Colonic mucosa (tissue), 4 donors: ENCODE data around the gene ARMC8. TPM values are rescaled to one million over a fixed set of nuclear protein-coding genes. Genes with fewer than 3 reads are reported as not detected.

Experiments used
- DNase-seq: peaks from one replicate; pipeline ENCODE4 v3.0.0-alpha.2; 2020
- H3K27ac ChIP-seq: fragments of 200-600 bp; one replicate; pipeline ENCODE4 v1.8.0; 2021
- H3K27me3 ChIP-seq: fragments of 200-600 bp; one replicate; pipeline ENCODE4 v1.8.0; 2021
- H3K36me3 ChIP-seq: fragments of 200-600 bp; one replicate; pipeline ENCODE4 v1.8.0; 2021
- H3K4me1 ChIP-seq: fragments of 200-600 bp; one replicate; pipeline ENCODE4 v1.8.0; 2021; ENCODE audit warnings: mild to moderate bottlenecking
- H3K4me3 ChIP-seq: fragments of 200-600 bp; one replicate; pipeline ENCODE4 v1.8.0; 2021
- H3K9ac ChIP-seq, 2 donors: one replicate each; pipeline ENCODE4 v1.7.0; 2013; ENCODE audit warnings: control low read depth in 2 of 2, low read depth in 2 of 2, low read length in 2 of 2
- H3K9me3 ChIP-seq: fragments of 200-600 bp; one replicate; pipeline ENCODE4 v1.8.0; 2021
- intact Hi-C: fragments of 100-400 bp; cut with DNase I; formaldehyde crosslinking; loops from one replicate; pipeline ENCODE4 v1.14.1; 2022
- total RNA-seq, 2 donors: library from RNA; stranded (reverse); fragmentation: NEBNext Ultra II Directional in 1 of 2; extraction: Animal tissue kit (Norgen Biotek cat#: 25700) in 1 of 2; gene quantifications; one replicate each; pipeline ENCODE4 v1.2.1, GENCODE V29; 2021
- TF ChIP-seq, protein P1 (sequence below): fragments of 200-600 bp; IDR thresholded peaks from one replicate; pipeline ENCODE4 v1.8.0; 2022; ENCODE audit warnings: antibody characterized with exemption, mild to moderate bottlenecking
- donor health status: healthy.
- donor health status: DM: no; HTN: no; CAD: no.
- donor health status: DM: no; HTN: no; CAD: no.

Gene ARMC8
- total RNA-seq, 2 donors from 2014 or later = 29.9 to 35.0 TPM

GRCh38 chr3:138327831-138328230 lies 140.7 kb downstream of the ARMC8 start:
- H3K9ac ChIP-seq = no peak overlapping the region
- H3K9me3 ChIP-seq = no peaks in the 10 kb centered on the region
- DNase-seq = no peak
- H3K27ac ChIP-seq = no peak overlapping the region
- no peak overlapping the region for H3K4me3 ChIP-seq
- no peaks in the 10 kb centered on the region for H3K36me3 ChIP-seq
- TF ChIP-seq, protein P1, sequence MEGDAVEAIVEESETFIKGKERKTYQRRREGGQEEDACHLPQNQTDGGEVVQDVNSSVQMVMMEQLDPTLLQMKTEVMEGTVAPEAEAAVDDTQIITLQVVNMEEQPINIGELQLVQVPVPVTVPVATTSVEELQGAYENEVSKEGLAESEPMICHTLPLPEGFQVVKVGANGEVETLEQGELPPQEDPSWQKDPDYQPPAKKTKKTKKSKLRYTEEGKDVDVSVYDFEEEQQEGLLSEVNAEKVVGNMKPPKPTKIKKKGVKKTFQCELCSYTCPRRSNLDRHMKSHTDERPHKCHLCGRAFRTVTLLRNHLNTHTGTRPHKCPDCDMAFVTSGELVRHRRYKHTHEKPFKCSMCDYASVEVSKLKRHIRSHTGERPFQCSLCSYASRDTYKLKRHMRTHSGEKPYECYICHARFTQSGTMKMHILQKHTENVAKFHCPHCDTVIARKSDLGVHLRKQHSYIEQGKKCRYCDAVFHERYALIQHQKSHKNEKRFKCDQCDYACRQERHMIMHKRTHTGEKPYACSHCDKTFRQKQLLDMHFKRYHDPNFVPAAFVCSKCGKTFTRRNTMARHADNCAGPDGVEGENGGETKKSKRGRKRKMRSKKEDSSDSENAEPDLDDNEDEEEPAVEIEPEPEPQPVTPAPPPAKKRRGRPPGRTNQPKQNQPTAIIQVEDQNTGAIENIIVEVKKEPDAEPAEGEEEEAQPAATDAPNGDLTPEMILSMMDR = no peak
- H3K4me1 ChIP-seq = peaks cover 6% of the 10 kb centered on the region
- intact Hi-C loops = no loop called here
- H3K27me3 ChIP-seq = no peaks in the 10 kb centered on the region

DNA sequence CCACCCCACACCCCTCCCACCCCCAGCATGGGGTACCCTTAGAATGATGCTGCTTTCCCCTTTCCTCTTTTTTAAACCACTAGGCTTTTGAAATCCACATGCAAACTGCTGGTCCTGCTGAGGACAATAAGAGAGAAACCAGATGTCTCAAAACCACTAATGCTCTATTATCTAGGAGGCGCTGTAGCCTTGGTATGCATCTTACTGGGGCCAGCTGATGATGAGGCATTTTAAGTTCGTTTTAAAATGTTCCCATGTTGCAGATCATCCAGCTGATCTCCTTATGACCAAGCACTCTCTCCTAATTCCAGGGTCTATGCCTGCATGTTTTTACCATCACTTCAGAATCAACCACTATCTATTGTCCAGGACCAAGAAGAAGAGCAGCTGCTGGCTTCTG lies 141.2 kb downstream of the ARMC8 start:
- Histone ChIP-seq H3K9me3 (no peaks in the 10 kb centered on the region), H3K9ac (no peak overlapping the region), H3K4me3 (no peak overlapping the region), H3K36me3 (no peaks in the 10 kb centered on the region), H3K27ac (no peak overlapping the region), H3K27me3 (no peaks in the 10 kb centered on the region), H3K4me1 (peaks cover 6% of the 10 kb centered on the region)
- intact Hi-C loops = no loop called here
- TF ChIP-seq, protein P1 = no peak
- DNase-seq = no peak

DNA sequence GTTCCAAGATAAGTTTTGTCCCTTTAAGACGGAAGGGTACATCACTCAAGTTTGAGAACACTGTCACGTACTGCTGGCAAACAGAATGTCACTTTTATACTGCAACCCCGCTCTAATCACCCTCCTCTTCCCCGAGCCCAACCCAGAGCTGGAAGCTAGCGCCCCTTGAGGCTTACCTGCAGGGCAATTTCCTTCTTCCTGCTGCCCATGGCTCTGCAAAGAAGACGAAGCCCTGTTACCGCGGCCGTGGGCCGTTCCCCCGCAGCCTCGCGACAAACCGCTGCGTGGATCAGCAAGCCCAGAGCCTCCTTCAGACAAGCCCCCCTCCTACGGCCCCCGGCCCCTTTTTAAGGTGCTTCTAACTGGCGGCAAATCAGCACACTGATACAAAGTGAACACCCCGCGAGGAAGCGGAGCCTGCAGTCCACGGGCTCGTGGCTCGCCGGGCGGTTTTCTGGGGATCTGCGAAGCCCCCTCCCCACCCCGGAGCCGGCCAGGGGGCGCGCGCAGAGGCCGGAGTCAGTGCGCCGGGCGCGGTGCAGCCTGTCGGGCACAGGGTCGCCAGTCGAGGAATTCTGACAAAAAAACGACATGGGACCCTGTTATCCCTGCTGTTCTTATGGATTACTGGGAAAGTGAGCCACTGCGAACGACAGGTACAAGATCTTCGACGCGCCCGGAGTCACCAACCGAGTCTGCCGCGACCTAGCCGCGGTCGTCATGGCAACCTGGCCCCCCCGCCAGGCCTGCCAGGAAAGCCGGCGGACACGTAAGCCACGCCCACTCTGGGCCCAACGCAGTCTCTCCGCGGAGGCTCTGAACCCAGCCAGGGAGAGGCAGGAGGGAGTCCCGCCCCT lies 142.3 kb downstream of the ARMC8 start, which contains the start of gene NME9:
Gene NME9, minus strand, starts transcription at position 725 of the 857 bp plus-strand sequence. Its CDS starts 516 bp downstream, at position 209.
- H3K9ac ChIP-seq = peak within 1 kb of the TSS; percentile 23 to 57
- TF ChIP-seq, protein P1 = peak; percentile 47
- no peaks in the 10 kb centered on the region for H3K9me3 ChIP-seq
- H3K27ac ChIP-seq = no peak within 1 kb of the TSS
- DNase-seq = peak; percentile 87
- H3K4me1 ChIP-seq = peaks cover 6% of the 10 kb centered on the region
- intact Hi-C loops = no loop called here
- H3K4me3 ChIP-seq = peak within 1 kb of the TSS; percentile 60
- H3K27me3 ChIP-seq = no peaks in the 10 kb centered on the region
- H3K36me3 ChIP-seq = no peaks in the 10 kb centered on the region

- Histone ChIP-seq H3K4me3 (peak overlapping the region; percentile 60), H3K4me1 (peaks cover 6% of the 10 kb centered on the region), H3K36me3 (no peaks in the 10 kb centered on the region), H3K9me3 (no peaks in the 10 kb centered on the region), H3K27ac (no peak overlapping the region), H3K9ac (no peak overlapping the region), H3K27me3 (no peaks in the 10 kb centered on the region)
- TF ChIP-seq, protein P1 = no peak
- no peak for DNase-seq
- intact Hi-C loops = loop anchor here (5.0 kb wide), 1 partner anchor 148 kb away; no protein-coding TSS in a partner anchor
These were observed 142.8 kb downstream of the ARMC8 start for GRCh38 chr3:138329984-138330293.

- no peak overlapping the region for H3K27ac ChIP-seq
- intact Hi-C loops = loop anchor here (5.0 kb wide), 1 partner anchor 149 kb away; no protein-coding TSS in a partner anchor
These were observed 144.2 kb downstream of the ARMC8 start for GRCh38 chr3:138331143-138331894.

More at GRCh38 chr3:138331143-138331894, 144.2 kb downstream of the ARMC8 start:
- Histone ChIP-seq H3K9me3 (no peaks in the 10 kb centered on the region), H3K36me3 (no peaks in the 10 kb centered on the region), H3K4me1 (peaks cover 6% of the 10 kb centered on the region), H3K4me3 (no peak overlapping the region), H3K27me3 (no peaks in the 10 kb centered on the region), H3K9ac (no peak overlapping the region)
- DNase-seq = no peak
- TF ChIP-seq, protein P1 = no peak
